Measurements from ENCODE around the gene VDAC1.
"Not testable (repeated sequence)": the region's sequence is repeated elsewhere in the genome, so short reads cannot be mapped to it uniquely, and the experiment has no call there.

The VDAC1 gene

DNA sequence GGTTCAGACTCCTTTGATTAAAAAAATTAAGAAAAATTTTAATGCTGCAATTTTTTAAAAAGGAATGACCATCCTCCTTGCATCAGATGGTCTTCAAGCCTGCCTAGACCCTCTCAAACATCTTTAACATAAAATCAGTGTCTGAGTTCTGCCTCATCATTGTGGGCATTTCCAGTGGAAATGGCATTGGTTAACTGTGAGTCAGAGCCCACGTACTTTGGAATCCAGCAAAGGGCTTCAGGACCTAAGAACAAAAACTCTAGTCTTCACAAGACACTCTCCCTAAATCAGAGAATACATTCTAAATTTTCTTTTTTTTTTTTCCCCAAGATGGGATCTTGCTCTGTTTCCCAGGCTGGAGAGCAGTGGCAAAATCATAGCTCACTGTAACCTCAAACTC is 26.9 kb downstream of the VDAC1 start:
- Histone ChIP-seq H3K27me3 (ENCODE audit: insufficient read depth, poor library complexity, severe bottlenecking) (no peaks in the 10 kb centered on the region), H3K4me3 (replicated peaks; ENCODE audit: insufficient read depth, low read length) (no peak overlapping the region), H3K27ac (replicated peaks) (no peak overlapping the region)
- TF ChIP-seq SPI1 (IDR thresholded peaks at IDR 0.05; ENCODE audit: borderline replicate concordance, low read depth) (no peak), POLR2AphosphoS5 (IDR thresholded peaks at IDR 0.05; ENCODE audit: low read depth) (no peak), GABPA (IDR thresholded peaks at IDR 0.05; ENCODE audit: low read depth) (no peak)
- TF ChIP-seq, protein P1, sequence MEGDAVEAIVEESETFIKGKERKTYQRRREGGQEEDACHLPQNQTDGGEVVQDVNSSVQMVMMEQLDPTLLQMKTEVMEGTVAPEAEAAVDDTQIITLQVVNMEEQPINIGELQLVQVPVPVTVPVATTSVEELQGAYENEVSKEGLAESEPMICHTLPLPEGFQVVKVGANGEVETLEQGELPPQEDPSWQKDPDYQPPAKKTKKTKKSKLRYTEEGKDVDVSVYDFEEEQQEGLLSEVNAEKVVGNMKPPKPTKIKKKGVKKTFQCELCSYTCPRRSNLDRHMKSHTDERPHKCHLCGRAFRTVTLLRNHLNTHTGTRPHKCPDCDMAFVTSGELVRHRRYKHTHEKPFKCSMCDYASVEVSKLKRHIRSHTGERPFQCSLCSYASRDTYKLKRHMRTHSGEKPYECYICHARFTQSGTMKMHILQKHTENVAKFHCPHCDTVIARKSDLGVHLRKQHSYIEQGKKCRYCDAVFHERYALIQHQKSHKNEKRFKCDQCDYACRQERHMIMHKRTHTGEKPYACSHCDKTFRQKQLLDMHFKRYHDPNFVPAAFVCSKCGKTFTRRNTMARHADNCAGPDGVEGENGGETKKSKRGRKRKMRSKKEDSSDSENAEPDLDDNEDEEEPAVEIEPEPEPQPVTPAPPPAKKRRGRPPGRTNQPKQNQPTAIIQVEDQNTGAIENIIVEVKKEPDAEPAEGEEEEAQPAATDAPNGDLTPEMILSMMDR (IDR thresholded peaks at IDR 0.05; ENCODE audit: insufficient read depth, low read length) = no peak
- TF ChIP-seq, protein P2, sequence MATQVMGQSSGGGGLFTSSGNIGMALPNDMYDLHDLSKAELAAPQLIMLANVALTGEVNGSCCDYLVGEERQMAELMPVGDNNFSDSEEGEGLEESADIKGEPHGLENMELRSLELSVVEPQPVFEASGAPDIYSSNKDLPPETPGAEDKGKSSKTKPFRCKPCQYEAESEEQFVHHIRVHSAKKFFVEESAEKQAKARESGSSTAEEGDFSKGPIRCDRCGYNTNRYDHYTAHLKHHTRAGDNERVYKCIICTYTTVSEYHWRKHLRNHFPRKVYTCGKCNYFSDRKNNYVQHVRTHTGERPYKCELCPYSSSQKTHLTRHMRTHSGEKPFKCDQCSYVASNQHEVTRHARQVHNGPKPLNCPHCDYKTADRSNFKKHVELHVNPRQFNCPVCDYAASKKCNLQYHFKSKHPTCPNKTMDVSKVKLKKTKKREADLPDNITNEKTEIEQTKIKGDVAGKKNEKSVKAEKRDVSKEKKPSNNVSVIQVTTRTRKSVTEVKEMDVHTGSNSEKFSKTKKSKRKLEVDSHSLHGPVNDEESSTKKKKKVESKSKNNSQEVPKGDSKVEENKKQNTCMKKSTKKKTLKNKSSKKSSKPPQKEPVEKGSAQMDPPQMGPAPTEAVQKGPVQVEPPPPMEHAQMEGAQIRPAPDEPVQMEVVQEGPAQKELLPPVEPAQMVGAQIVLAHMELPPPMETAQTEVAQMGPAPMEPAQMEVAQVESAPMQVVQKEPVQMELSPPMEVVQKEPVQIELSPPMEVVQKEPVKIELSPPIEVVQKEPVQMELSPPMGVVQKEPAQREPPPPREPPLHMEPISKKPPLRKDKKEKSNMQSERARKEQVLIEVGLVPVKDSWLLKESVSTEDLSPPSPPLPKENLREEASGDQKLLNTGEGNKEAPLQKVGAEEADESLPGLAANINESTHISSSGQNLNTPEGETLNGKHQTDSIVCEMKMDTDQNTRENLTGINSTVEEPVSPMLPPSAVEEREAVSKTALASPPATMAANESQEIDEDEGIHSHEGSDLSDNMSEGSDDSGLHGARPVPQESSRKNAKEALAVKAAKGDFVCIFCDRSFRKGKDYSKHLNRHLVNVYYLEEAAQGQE (IDR thresholded peaks at IDR 0.05; ENCODE audit: insufficient replicate concordance, low read depth) = no peak
- DNase-seq (ENCODE audit: low read depth in 1 of 2, low spot score in 1 of 2) = no peak

DNA sequence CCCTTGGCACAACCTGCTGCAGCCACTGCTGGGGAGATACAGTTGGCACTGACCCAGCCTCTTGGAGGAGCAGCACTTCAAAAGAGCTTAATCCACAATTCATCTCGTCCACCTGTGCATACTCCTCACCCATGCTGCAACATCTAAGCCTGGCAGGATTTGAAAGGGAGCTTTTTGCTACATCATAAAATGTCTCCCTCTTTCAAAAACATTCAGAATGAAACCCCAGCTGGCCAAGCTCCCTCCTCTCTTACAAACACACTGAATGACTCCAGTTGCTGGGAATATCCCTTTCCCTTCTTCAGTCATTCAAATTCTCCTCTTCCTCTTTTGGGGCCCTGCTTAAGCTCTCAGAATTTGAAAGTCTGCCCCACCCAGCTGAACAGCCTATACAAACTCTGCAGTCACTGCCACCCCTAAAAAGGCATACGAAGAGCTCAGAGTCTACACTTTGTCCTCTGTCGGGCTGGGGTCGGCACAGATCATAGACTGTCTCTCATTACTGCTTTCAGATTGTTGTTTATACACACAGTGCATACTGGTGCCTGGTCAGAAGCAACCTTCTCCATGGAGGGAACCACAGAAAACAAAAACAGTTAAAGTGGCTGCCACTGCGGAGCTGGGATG is 27.5 kb downstream of the VDAC1 start:
- DNase-seq (ENCODE audit: low read depth in 1 of 2, low spot score in 1 of 2) = no peak
- no peak overlapping the region for H3K27ac ChIP-seq (replicated peaks)
- TF ChIP-seq, protein P2 (IDR thresholded peaks at IDR 0.05; ENCODE audit: insufficient replicate concordance, low read depth) = no peak

DNA sequence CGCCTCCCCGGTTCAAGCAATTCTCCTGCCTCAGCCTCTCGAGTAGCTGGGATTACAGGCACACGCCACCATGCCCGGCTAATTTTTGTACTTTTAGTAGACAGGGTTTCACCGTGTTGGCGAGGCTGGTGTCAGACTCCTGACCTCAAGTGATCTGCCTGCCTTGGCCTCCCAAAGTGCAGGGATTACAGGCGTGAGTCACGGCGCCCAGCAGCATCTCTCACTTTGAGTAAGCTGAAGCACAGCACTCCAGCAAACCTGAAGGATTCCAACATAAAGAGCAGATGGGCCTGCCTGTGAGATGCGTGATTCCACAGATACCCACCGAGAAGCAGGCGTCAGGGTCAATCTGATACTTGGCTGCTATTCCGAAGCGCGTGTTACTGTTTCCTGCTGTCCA is 29.2 kb downstream of the VDAC1 start:
- not testable (repeated sequence) for H3K27me3 ChIP-seq (ENCODE audit: insufficient read depth, poor library complexity, severe bottlenecking); H3K27ac ChIP-seq (replicated peaks); DNase-seq (ENCODE audit: low read depth in 1 of 2, low spot score in 1 of 2); H3K4me3 ChIP-seq (replicated peaks; ENCODE audit: insufficient read depth, low read length)

More for the DNA sequence above, 27.5 kb downstream of the VDAC1 start:
- no peaks in the 10 kb centered on the region for H3K27me3 ChIP-seq (ENCODE audit: insufficient read depth, poor library complexity, severe bottlenecking)
- no peak overlapping the region for H3K4me3 ChIP-seq (replicated peaks; ENCODE audit: insufficient read depth, low read length)

DNA sequence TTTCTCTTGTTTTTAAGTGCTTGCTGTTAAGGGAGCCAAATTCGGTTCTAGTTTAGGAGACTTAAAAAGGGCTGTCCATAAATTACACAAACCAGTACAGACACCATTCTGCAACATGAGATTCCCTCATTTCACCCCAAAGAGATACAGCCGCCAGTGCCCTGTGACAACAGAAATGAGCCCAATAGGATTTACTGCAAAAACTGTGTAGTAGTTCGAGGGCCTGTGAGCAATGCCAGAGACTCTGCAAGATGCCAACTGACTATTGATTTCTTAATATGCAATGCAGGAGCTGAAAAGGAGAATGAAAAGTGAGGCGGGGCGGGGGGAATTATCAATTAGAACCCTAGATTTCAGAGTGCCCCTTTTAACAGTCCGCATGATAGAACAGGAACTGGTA is 30.6 kb downstream of the VDAC1 start:
- TF ChIP-seq, protein P1 (IDR thresholded peaks at IDR 0.05; ENCODE audit: insufficient read depth, low read length) = no peak
- no peak for TF ChIP-seq SPI1 (IDR thresholded peaks at IDR 0.05; ENCODE audit: borderline replicate concordance, low read depth)
- TF ChIP-seq, protein P2 (IDR thresholded peaks at IDR 0.05; ENCODE audit: insufficient replicate concordance, low read depth) = no peak
- TF ChIP-seq POLR2AphosphoS5 (IDR thresholded peaks at IDR 0.05; ENCODE audit: low read depth) = no peak
- no peak for TF ChIP-seq GABPA (IDR thresholded peaks at IDR 0.05; ENCODE audit: low read depth)
- no peak for DNase-seq (ENCODE audit: low read depth in 1 of 2, low spot score in 1 of 2)
- Histone ChIP-seq H3K27ac (replicated peaks) (no peak overlapping the region), H3K4me3 (replicated peaks; ENCODE audit: insufficient read depth, low read length) (no peak overlapping the region), H3K27me3 (ENCODE audit: insufficient read depth, poor library complexity, severe bottlenecking) (no peaks in the 10 kb centered on the region)

Measured in HL-60 (cell line).